ENCODE results near the gene ARSB. TPM values are rescaled to one million over a fixed set of nuclear protein-coding genes. Genes with fewer than 3 reads are reported as not detected.

ARSB gene
- total RNA-seq, 4 donors from 2014 or later, result 1.2 to 8.8 (median 7.1) TPM

DNA sequence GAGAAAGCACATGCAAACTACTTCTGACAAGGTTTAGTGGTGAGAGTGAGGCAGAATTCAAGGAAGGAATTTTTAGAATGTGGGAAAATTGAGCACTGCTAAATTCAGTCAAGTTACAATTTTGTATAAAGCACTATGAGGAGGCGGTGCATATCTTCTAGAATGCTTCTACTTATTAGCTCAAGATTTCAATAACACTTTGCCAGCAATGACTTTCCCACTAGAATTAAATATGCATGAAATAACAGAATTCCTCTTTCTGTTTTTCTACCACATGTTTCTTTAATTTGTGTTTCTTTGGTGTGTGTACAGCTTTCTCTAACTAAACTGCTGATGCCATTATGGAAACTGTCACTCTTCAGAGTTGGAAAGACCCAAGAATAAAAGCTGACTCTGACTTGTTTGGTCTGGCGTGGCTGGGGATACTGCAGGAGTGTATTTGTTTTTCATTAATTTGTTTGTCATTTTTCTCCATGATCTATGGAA, 163.5 kb downstream of the ARSB start:
- intact Hi-C loops (cut with DNase I), result no loop called here
- 86 to 89% methylated on average over 2 of the region's 2 CpGs for WGBS, 2 donors
- no peak for DNase-seq
- Histone ChIP-seq H3K4me3 (no peak overlapping the region), H3K27me3 (no peaks in the 10 kb centered on the region), H3K4me1 (no peaks in the 10 kb centered on the region), H3K27ac (no peak overlapping the region), H3K9me3 (no peaks in the 10 kb centered on the region), H3K36me3 (peaks cover 0 to 6% (median 0%) of the 10 kb centered on the region in 3 donors)
- TF ChIP-seq POLR2A (IDR thresholded peaks at IDR 0.05) (no peak), CTCF (IDR thresholded peaks at IDR 0.05) (no peak)

GRCh38 chr5:78819707-78820106, 165.4 kb downstream of the ARSB start:
- WGBS, 2 donors, result 67 to 91% methylated on average over 1 of the region's 1 CpG
- Histone ChIP-seq H3K4me1 (no peaks in the 10 kb centered on the region), H3K27ac (no peak overlapping the region), H3K36me3 (peaks cover 0 to 7% (median 0%) of the 10 kb centered on the region in 3 donors), H3K4me3 (no peak overlapping the region), H3K27me3 (no peaks in the 10 kb centered on the region), H3K9me3 (no peaks in the 10 kb centered on the region)
- TF ChIP-seq POLR2A (IDR thresholded peaks at IDR 0.05) (no peak), CTCF (IDR thresholded peaks at IDR 0.05) (no peak)
- intact Hi-C loops (cut with DNase I), result no loop called here
- no peak for DNase-seq

- Histone ChIP-seq H3K4me3 (no peak overlapping the region), H3K27ac (no peak overlapping the region), H3K27me3 (no peaks in the 10 kb centered on the region), H3K4me1 (no peaks in the 10 kb centered on the region), H3K9me3 (no peaks in the 10 kb centered on the region), H3K36me3 (peaks cover 0 to 7% (median 0%) of the 10 kb centered on the region in 3 donors)
- no peak for TF ChIP-seq CTCF (IDR thresholded peaks at IDR 0.05)
- no peak for TF ChIP-seq POLR2A (IDR thresholded peaks at IDR 0.05)
- no peak for DNase-seq
- 69 to 85% methylated on average over 3 of the region's 3 CpGs for WGBS, 2 donors
- intact Hi-C loops (cut with DNase I), result no loop called here
These were observed 165.9 kb downstream of the ARSB start for GRCh38 chr5:78819166-78819565.

GRCh38 chr5:78816143-78816765, 168.9 kb downstream of the ARSB start:
- WGBS, 2 donors, result 97 to 100% methylated on average over 3 of the region's 3 CpGs
- intact Hi-C loops (cut with DNase I), result no loop called here
- no peak overlapping the region for H3K27ac ChIP-seq
- H3K4me3 ChIP-seq, result no peak overlapping the region
- no peaks in the 10 kb centered on the region for H3K9me3 ChIP-seq
- no peak for DNase-seq
- no peaks in the 10 kb centered on the region for H3K27me3 ChIP-seq
- no peak for TF ChIP-seq CTCF (IDR thresholded peaks at IDR 0.05)
- TF ChIP-seq POLR2A (IDR thresholded peaks at IDR 0.05), result no peak
- H3K4me1 ChIP-seq, result no peaks in the 10 kb centered on the region
- peaks cover 0 to 7% (median 0%) of the 10 kb centered on the region in 3 donors for H3K36me3 ChIP-seq

DNA sequence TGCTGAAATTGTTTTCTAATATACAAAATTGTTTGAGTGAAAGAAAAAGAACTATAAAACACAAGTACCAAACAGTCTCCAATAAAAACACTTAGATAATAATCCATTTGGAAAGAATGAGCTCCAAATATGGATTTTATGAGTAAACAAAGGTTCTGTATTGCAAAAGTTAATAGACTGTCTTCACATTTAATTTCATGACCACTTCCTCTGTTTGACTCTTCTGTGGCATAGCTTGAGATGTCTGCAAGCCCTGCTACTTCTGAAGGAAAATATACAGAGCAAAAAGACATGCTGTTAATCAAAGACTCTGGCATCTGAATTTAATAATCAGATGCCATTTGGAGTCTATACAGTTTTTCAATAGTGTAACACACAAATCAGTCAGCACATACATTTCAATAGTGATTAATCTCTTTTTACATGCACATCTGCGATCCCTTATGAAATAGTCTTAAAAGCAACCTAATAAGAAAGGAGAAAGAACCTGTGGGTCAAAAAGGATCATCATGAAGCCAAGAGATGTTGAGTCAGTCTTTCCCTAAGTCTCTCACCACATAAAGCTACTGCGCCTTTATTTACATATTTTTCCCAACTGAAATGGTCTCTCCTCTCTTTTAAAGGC, 171.1 kb downstream of the ARSB start:
- no peak for DNase-seq
- TF ChIP-seq CTCF (IDR thresholded peaks at IDR 0.05), result no peak
- no peak for TF ChIP-seq POLR2A (IDR thresholded peaks at IDR 0.05)

More for the DNA sequence above, 171.1 kb downstream of the ARSB start:
- Histone ChIP-seq H3K9me3 (no peaks in the 10 kb centered on the region), H3K27ac (no peak overlapping the region), H3K4me1 (no peaks in the 10 kb centered on the region), H3K4me3 (no peak overlapping the region), H3K36me3 (peaks cover 0 to 7% (median 0%) of the 10 kb centered on the region in 3 donors), H3K27me3 (no peaks in the 10 kb centered on the region)
- intact Hi-C loops (cut with DNase I), result no loop called here
- WGBS, 2 donors, result 83 to 96% methylated on average over 2 of the region's 2 CpGs
